Lung (tissue), 12 donors: ENCODE data around the gene SH3GL2. TPM values are rescaled to one million over a fixed set of nuclear protein-coding genes. Genes with fewer than 3 reads are reported as not detected.

Experiments
- ATAC-seq: fragments of 200-7000 bp; cut with Tn5 transposase; one replicate; pipeline ENCODE4 v1.9.1; 2020; ENCODE audit warnings: moderate number of reproducible peaks; ENCODE audit not compliant: insufficient read depth, low FRiP score
- DNase-seq, 3 donors: peaks; one replicate each; pipeline ENCODE4 v3.0.0-alpha.2; 2013 to 2017
- H3K27ac ChIP-seq, 2 donors: one replicate each; pipeline ENCODE4 v1.5.1; 2013; ENCODE audit warnings: mild to moderate bottlenecking in 2 of 2, moderate library complexity in 2 of 2, control low read depth in 1 of 2, inconsistent platforms in 1 of 2, low read depth in 1 of 2, low read length in 1 of 2
- H3K27me3 ChIP-seq, 3 donors: one replicate each; pipeline ENCODE4 v1.5.1; 2013; ENCODE audit warnings: low read length in 2 of 3; ENCODE audit not compliant: control insufficient read depth in 3 of 3, insufficient read depth in 3 of 3
- H3K36me3 ChIP-seq, 4 donors: one replicate each; pipeline ENCODE4 v1.5.1; 2013; ENCODE audit warnings: low read length in 4 of 4, mild to moderate bottlenecking in 1 of 4, moderate library complexity in 1 of 4; ENCODE audit not compliant: control insufficient read depth in 4 of 4, insufficient read depth in 4 of 4
- H3K4me1 ChIP-seq, 5 donors: one replicate each; pipeline ENCODE4 v1.5.1; 2013; ENCODE audit warnings: low read length in 5 of 5, mild to moderate bottlenecking in 2 of 5, moderate library complexity in 1 of 5; ENCODE audit not compliant: control insufficient read depth in 5 of 5, insufficient read depth in 5 of 5
- H3K4me3 ChIP-seq: one replicate; pipeline ENCODE4 v1.5.1; 2013; ENCODE audit warnings: mild to moderate bottlenecking, control low read depth, moderate library complexity
- H3K9ac ChIP-seq, 2 donors: one replicate each; pipeline ENCODE4 v1.5.1; 2013; ENCODE audit warnings: low read length in 2 of 2, control low read depth in 1 of 2; ENCODE audit not compliant: insufficient read depth in 1 of 2
- H3K9me3 ChIP-seq, 4 donors: one replicate each; pipeline ENCODE4 v1.5.1; 2013; ENCODE audit warnings: low read length in 3 of 4, mild to moderate bottlenecking in 1 of 4, moderate library complexity in 1 of 4; ENCODE audit not compliant: control insufficient read depth in 4 of 4, insufficient read depth in 3 of 4
- WGBS, 2 donors: extraction: QIAGEN DNeasy Blood & Tissue Kit; methylation state at CpG; one replicate each; pipeline ENCODE4 v1.1.7; 2013; 5-methylcytosine and 5-hydroxymethylcytosine counted together
- polyA plus RNA-seq, 2 donors: library from polyadenylated mRNA; stranded (reverse); fragments of 200-250 nt; gene quantifications; one replicate each; pipeline ENCODE4 v1.2.1, GENCODE V29; 2013
- total RNA-seq, 2 donors: library from RNA; depleted of rRNA in 1 of 2; stranded (reverse); fragments of >200 nt in 1 of 2; gene quantifications; one replicate each; pipeline ENCODE4 v1.2.1, GENCODE V29; 2014 to 2021
- TF ChIP-seq, protein P1 (sequence below): IDR thresholded peaks from 2 replicates; pipeline ENCODE4 v1.5.1; 2012; ENCODE audit warnings: mild to moderate bottlenecking; ENCODE audit errors: control extremely low read depth, extremely low read depth
- donor health status: control.
- donor health status: control.
- donor health status: Bipolar disorder and iron deficiency.
- donor health status: healthy.
- donor health status: DM: yes; HTN: yes; CAD: no.

The SH3GL2 gene
- total and polyA plus RNA-seq, 4 donors: 0.07 to 2.9 (median 1.1) TPM

DNA sequence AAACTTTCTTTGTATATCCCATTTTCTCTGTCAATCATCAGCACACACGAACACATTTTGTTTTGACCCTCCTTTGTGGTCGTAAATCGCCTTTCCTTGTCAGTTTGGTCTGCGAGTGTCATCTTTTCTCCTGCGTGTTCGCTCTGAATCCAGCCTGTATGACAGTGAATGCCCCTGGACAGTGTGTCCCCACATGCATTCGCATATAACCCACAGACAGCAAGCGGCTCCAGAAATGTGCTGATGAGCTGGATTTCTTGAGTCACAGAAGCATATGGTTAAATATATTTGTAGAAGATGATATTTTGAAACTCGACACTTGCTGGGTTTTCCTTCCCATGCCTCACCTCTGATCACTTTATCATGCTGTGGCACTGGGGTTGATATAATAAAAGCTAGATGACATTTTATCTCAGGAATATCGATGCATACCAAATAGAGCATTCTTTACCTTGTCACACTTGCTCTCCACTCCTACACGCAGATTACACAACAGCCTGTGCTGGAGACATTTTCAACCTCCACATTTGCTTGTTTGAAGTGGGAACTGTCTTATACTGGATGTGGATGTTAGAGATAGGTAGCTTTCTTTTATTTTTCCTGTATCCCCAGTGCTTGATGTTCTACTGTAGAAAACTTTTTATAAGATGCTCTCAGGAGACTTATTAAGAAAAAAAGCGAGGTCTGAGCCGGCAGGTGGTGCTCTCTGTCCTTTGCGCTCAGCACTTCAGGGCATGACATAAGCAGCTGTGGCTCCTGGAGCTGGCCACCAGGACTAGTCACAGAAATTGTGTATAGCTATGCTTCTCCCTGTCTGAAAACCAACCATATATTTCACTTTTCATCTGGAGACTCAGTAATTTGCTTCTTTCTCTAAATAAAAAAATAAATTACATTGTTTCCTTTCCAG, 215.1 kb downstream of the SH3GL2 start:
- Histone ChIP-seq H3K36me3 (no peaks in the 10 kb centered on the region), H3K27me3 (peaks cover 0 to 5% (median 0%) of the 10 kb centered on the region in 3 donors), H3K9me3 (no peaks in the 10 kb centered on the region), H3K4me3 (no peak overlapping the region), H3K9ac (no peak overlapping the region), H3K4me1 (no peaks in the 10 kb centered on the region), H3K27ac (no peak overlapping the region)
- TF ChIP-seq, protein P1, sequence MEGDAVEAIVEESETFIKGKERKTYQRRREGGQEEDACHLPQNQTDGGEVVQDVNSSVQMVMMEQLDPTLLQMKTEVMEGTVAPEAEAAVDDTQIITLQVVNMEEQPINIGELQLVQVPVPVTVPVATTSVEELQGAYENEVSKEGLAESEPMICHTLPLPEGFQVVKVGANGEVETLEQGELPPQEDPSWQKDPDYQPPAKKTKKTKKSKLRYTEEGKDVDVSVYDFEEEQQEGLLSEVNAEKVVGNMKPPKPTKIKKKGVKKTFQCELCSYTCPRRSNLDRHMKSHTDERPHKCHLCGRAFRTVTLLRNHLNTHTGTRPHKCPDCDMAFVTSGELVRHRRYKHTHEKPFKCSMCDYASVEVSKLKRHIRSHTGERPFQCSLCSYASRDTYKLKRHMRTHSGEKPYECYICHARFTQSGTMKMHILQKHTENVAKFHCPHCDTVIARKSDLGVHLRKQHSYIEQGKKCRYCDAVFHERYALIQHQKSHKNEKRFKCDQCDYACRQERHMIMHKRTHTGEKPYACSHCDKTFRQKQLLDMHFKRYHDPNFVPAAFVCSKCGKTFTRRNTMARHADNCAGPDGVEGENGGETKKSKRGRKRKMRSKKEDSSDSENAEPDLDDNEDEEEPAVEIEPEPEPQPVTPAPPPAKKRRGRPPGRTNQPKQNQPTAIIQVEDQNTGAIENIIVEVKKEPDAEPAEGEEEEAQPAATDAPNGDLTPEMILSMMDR: no peak
- ATAC-seq: no peak
- 74 to 79% methylated on average over 14 of the region's 14 CpGs for WGBS, 2 donors
- DNase-seq: no peak

DNA sequence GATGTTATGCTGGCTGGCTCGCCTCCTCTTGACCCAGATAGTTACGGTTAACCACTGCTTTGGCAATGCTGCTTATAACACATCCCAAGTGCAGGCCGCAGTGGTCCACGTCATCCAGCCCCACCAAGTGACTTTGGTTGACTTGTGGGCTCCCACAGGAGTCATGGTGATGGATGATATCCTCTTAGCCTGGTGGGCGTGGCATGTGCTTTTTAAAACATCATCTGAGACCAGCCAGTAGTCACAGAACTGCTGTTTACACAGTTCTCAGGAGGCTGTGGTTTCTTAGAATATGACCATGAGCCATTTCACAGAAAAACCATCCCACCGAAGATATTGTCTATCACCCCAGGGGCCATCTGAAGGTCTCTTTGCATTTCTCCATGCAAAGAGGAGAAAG, 216.9 kb downstream of the SH3GL2 start:
- no peak for ATAC-seq
- Histone ChIP-seq H3K4me1 (peaks cover 0 to 4% (median 0%) of the 10 kb centered on the region in 5 donors), H3K36me3 (no peaks in the 10 kb centered on the region), H3K27me3 (peaks cover 0 to 5% (median 0%) of the 10 kb centered on the region in 3 donors), H3K9me3 (no peaks in the 10 kb centered on the region), H3K9ac (no peak overlapping the region), H3K27ac (no peak overlapping the region), H3K4me3 (no peak overlapping the region)
- TF ChIP-seq, protein P1: no peak
- 72 to 75% methylated on average over 6 of the region's 6 CpGs for WGBS, 2 donors
- no peak for DNase-seq

DNA sequence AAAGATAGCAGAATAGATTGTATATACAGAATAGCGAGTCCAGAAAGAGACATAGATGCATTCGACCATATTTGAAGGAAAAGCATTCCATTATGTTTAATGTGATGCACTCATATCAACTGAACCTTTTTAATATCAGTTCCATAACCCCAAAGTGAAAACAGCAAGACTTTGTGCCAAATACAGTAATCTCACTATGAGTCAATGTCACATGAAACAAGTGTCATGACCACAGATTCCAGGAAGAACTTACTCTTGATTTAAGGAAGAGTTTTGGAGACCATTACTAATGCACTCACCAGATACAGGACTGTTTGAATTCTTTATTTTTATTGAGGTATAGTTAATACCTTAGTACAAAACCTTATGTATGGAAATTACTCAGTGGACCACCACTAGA, 220.5 kb downstream of the SH3GL2 start:
- DNase-seq (no peak), ATAC-seq (no peak)
- Histone ChIP-seq H3K36me3 (no peaks in the 10 kb centered on the region), H3K9ac (no peak overlapping the region), H3K9me3 (no peaks in the 10 kb centered on the region), H3K4me3 (no peak overlapping the region), H3K27me3 (peaks cover 0 to 5% (median 0%) of the 10 kb centered on the region in 3 donors), H3K4me1 (peaks cover 0 to 4% (median 0%) of the 10 kb centered on the region in 5 donors), H3K27ac (peak overlapping the region in 1 of 2 donors; percentile 30)
- TF ChIP-seq, protein P1: no peak
- 84 to 86% methylated on average over 2 of the region's 2 CpGs for WGBS, 2 donors
